GM19372 (cell line): ENCODE data around the gene NENF.
"Not testable (repeated sequence)": the region's sequence is repeated elsewhere in the genome, so short reads cannot be mapped to it uniquely, and the experiment has no call there.

Source experiments
- ATAC-seq: cut with Tn5 transposase; IDR thresholded peaks from one replicate; pipeline ENCODE4 v1.9.1; 2021; ENCODE audit warnings: mild to moderate bottlenecking, low read depth, moderate library complexity; ENCODE audit not compliant: unreplicated experiment

The NENF gene

GRCh38 chr1:212432661-212433576 lies at the start of gene NENF:
Gene NENF, plus strand, starts transcription at chr1:212432920. Its CDS starts 24 bp downstream, at chr1:212432944.
- peak; percentile 98 for ATAC-seq

GRCh38 chr1:212386029-212386428 lies 46.7 kb upstream of the NENF start:
- ATAC-seq: no peak

- ATAC-seq: no peak
Measured at GRCh38 chr1:212388985-212389716, 43.6 kb upstream of the NENF start.

GRCh38 chr1:212395678-212396437 lies 36.9 kb upstream of the NENF start:
- ATAC-seq: not testable (repeated sequence)

GRCh38 chr1:212396638-212397037 lies 36.1 kb upstream of the NENF start:
- no peak for ATAC-seq

- ATAC-seq: no peak
Measured at GRCh38 chr1:212397171-212397570, 35.5 kb upstream of the NENF start.

- ATAC-seq: no peak
Measured at GRCh38 chr1:212401042-212401441, 31.7 kb upstream of the NENF start.

- no peak for ATAC-seq
Measured at GRCh38 chr1:212401838-212402582, 30.7 kb upstream of the NENF start.

- no peak for ATAC-seq
Measured at GRCh38 chr1:212402666-212403321, 29.9 kb upstream of the NENF start.

GRCh38 chr1:212410231-212410820 lies 22.4 kb upstream of the NENF start:
- no peak for ATAC-seq

GRCh38 chr1:212412374-212412773 lies 20.3 kb upstream of the NENF start:
- no peak for ATAC-seq

GRCh38 chr1:212413902-212414327 lies 18.8 kb upstream of the NENF start:
- peak; percentile 5 for ATAC-seq

GRCh38 chr1:212414328-212415106 lies 18.2 kb upstream of the NENF start, which contains the start of gene PACC1:
Gene PACC1, minus strand, starts transcription at chr1:212414886. Its CDS starts 129 bp downstream, at chr1:212414757.
- ATAC-seq: peak; percentile 95

- no peak for ATAC-seq
Measured at GRCh38 chr1:212415107-212415841, 17.4 kb upstream of the NENF start.

- no peak for ATAC-seq
Measured at GRCh38 chr1:212421165-212421564, 11.6 kb upstream of the NENF start.

GRCh38 chr1:212423879-212424278 lies 8.8 kb upstream of the NENF start:
- ATAC-seq: no peak

- ATAC-seq: no peak
Measured at GRCh38 chr1:212428496-212428895, 4.2 kb upstream of the NENF start.

- ATAC-seq: no peak
Measured at GRCh38 chr1:212430416-212430815, 2.3 kb upstream of the NENF start.
